ENCODE measurements around the gene JAM3. TPM values are rescaled to one million over a fixed set of nuclear protein-coding genes. Genes with fewer than 3 reads are reported as not detected.
A peak's percentile ranks its signal among the peaks of the same experiment; 100 is the strongest.
"Not testable (repeated sequence)": the region's sequence is repeated elsewhere in the genome, so short reads cannot be mapped to it uniquely, and the experiment has no call there.

The JAM3 gene
- total RNA-seq, 1 experiment from 2014 or later: 47.2 TPM

DNA sequence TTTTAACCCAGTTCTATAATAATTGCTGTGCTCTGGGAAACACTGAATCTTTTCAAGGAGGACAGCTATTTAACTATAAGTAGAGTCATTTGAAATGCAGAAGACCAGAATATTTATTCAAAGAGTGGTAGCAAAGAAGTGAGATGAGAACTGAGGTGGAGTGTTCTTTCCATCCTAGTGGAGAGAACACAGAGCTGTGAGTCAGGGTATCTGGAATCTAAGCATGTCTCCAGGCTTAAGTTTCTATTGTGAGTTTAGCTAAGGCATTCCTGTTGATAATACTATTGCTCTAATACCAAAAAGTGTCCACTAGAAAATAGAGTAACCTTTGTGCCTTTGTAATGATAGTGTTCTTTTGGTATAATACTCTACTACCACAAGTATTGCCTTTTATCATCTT lies 32.4 kb downstream of the JAM3 start:
- no peak for DNase-seq (ENCODE audit: low spot score)

GRCh38 chr11:134110252-134110815 lies 41.5 kb downstream of the JAM3 start:
- DNase-seq (ENCODE audit: low spot score): no peak

GRCh38 chr11:134113787-134114186 lies 44.9 kb downstream of the JAM3 start:
- not testable (repeated sequence) for DNase-seq (ENCODE audit: low spot score)

DNA sequence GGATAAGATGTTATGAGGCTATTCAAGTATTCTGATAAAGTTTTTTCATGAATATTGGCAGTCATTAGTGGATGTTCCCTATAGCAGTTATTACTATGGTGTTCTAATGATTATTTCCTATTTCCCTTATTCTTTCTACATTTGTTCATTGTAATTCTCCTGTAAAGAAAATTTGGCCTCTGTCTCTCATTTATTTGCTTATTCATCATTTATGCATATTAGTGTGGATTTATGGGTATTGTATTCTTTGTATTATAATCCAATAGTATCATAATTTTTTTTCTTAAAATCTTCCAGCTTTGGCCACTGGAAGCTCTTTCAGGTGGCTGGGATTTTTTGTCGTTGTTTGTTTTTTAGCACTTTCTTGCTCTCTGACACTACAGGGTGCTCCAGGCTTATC lies 47.3 kb downstream of the JAM3 start:
- no peak for DNase-seq (ENCODE audit: low spot score)

GRCh38 chr11:134118006-134118405 lies 49.1 kb downstream of the JAM3 start:
- DNase-seq (ENCODE audit: low spot score): no peak

DNA sequence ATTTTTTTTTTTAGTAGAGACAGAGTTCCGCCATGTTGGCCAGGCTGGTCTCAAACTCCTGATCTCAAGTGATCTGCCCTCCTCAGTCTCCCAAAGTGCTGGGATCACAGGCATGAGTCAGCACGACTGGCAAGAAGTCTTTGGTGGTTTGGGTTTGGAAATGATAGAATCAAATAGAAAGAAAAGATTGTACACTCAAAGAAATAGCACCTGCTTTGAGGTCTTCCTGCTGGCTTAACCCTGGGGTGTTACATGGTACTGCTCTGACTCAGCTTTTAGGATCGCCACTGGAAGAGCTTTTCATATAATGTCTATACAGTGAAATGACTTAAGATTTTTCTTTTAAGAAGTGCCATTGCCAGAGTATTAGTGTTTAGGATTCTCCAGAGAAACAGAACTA lies 50.2 kb downstream of the JAM3 start:
- DNase-seq (ENCODE audit: low spot score): peak; percentile 73

- DNase-seq (ENCODE audit: low spot score): peak; percentile 49
These were observed 51.4 kb downstream of the JAM3 start for GRCh38 chr11:134120143-134120850.

DNA sequence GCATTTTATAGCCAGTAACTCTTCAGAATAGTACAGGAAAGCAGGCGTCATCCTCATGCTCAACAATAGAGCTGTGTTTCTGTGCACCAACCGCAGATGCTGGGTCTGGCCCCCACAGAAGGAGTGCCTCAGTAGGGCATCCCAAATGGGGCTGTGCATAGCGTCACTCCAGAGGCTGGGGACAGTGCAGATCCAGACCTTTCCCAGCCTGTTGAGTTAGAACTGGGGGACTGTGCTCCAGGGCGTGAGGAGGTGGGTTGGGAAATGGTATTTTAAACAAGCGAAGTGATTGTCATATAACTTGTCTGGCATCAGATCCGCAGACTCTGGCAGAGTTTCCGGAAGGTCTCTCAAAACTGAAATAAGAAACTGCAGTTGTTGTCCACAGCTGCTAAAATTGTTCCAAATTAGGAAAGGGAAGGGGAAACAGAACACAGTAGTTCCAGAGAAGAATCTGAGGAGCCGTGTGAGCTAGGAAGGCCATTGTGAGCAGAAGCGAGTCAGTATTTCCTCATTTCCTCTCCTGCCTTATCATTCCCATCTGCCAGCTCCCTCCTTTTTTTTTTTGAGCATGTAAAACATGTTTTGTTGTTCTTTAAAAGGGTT lies 52.2 kb downstream of the JAM3 start:
- no peak for DNase-seq (ENCODE audit: low spot score)

DNA sequence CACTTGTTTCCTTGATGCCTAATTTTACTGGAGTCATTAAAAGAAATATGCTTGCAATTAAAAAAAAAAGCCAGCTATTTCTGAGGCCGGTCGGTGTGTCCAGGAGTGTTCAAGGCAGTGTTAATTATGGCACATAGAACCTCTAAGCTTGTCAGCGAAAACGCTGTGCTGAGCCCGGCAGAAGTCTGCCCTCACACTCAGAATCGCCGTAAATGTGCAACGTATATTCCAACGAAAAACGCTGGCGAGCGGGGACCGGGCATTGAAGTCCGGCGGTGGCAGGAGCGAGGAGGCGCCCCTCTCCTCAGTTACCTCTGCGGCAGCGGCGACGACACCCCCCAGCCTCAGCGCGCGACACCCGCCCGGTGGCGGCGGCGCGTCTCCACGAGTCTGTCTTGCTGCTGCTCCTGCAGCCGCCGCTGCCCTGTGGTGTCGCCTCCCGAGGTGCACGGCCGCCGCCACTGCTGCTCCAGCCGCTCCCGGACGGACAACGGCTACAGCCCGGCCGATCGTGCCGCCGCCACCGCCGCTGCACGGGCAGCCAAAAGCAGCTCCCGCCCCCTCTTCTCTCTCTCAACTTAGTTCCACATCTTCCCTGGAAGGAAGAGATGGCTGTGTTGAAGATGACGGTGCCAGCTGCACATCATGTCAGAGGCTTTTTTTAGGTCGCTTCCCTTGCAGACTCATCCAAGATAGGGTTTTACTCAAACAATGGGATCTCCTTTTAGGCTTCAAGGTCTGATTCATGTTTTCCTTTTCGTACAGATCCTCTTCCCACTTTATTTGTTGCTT lies 56.0 kb downstream of the JAM3 start:
- no peak for DNase-seq (ENCODE audit: low spot score)

DNA sequence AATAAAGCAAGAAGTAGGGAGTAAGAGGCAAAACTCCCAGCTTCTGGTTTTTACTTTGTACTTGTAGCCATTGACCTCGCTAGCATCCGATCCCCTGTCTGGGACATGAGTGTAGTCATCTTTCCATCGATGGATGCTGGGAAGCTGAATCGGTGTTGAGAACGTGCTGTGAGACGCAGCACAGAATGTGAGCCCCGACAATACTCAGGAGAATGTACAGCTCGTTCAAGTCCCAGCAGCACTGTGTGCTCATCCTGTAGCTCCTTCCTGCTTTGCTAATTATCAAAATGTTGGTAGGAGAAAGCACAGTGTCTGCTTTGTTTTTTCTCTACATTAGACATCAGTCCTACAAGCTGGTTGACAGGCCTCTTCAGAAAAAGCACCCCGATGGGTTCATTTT lies 56.6 kb downstream of the JAM3 start:
- no peak for DNase-seq (ENCODE audit: low spot score)

GRCh38 chr11:134126217-134126822 lies 57.4 kb downstream of the JAM3 start:
- DNase-seq (ENCODE audit: low spot score): peak; percentile 83

DNA sequence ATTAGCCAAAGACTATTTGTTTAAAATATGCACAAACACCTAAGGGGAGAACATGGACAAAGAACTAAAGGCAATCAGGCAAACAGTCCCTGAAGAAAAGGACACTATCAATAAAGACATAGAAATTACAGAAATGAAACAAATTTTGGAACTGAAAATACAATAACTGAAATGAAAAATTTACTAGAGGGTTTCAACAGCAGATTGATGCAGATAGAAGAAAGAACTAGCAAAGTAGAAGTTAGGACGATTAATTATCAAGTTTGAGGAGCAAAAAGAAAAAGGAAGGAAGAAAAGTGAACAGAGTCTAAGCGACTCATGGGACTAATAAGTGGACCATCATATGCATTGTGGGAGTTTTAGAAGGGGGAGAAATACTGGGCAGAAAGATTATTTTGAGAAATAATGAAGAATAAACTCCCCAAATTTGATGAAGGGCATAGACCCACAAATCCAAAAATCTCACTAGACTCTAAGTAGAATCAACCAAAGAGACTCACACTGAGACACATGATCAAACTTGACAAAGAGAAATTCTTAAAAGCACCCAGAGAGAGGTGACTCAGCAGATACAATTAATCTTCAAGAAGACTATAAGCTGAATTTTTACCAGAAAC lies 62.9 kb downstream of the JAM3 start:
- no peak for DNase-seq (ENCODE audit: low spot score)

DNA sequence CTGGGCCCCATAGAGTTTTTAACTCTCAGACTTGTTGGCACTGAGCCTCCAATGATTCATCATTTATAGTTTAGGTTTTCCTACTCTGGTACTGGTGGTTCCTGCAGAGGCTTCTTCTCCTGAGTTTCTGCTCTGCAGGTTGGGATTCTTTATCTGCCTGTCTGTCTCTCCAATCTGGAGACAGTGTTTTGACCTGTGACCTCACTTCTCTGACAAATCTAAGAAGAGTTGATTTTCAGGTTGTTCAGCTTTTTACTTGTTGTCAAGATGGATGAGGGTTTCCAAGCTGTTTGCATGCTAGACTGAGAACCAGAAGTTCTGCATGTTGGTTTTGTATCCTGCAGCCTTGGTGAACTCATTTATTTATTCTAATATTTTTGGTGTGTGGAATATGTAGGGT lies 63.9 kb downstream of the JAM3 start:
- no peak for DNase-seq (ENCODE audit: low spot score)

DNA sequence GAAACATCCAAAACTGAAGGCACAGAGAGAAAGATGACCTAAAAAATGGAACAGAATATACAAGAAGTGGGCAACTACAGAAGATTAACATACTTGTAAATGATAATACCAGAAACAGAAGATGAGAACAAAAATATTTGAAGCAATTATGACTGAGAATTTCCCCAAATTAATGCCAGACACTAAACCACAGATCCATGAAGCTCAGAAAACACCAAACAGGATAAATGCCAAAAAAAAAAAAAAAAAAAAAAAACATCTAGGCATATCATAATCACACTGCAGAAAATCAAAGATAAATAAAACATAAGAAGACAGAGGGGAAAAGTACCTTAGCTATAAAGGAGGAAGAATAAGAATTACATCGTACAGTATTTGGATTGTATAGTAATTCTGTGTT lies 65.3 kb downstream of the JAM3 start:
- no peak for DNase-seq (ENCODE audit: low spot score)

- no peak for DNase-seq (ENCODE audit: low spot score)
These were observed 69.5 kb downstream of the JAM3 start for GRCh38 chr11:134138376-134138775.

GRCh38 chr11:134139303-134139872 lies 70.5 kb downstream of the JAM3 start:
- no peak for DNase-seq (ENCODE audit: low spot score)

GRCh38 chr11:134139873-134140331 lies 71.0 kb downstream of the JAM3 start:
- DNase-seq (ENCODE audit: low spot score): peak; percentile 53

- DNase-seq (ENCODE audit: low spot score): no peak
These were observed 72.2 kb downstream of the JAM3 start for GRCh38 chr11:134140961-134141490.

DNA sequence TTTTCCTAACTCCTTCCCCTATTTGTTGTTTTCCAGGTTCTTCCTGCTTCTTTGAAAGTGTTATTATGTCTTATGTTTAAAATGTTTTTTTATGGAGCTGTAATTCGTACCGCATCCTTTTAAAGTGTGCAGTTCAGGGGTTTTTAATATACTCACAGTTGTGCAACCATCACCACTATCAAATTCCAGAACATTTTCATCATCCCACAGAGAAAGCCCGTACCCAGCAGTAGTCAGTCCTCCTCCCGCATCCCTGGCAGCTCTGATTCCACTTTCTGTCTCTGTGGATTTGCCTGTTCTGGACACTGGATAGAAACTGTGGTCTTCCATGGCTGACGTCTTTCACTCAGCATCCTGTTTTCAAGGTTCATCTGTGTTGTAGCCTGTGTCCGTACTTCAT lies 73.7 kb downstream of the JAM3 start:
- DNase-seq (ENCODE audit: low spot score): no peak

DNA sequence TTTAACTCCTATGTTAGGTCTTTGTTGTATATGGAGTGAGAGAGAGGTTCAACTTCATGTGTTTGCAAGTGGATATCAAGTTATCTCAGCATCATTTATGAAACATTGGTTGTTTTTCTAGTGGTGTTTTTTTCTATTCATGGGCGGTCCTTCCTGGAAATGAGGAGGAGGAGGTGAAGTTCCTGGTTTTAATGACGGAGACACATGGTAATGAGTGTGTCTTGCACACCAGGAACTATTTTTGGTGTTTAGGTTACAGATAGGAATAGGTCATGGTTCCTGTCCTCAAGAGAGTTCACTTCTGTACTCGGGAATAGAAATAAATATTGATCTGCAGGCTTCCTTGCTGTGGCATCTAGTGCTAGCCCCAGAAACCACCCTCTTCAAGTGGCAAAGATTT lies 74.9 kb downstream of the JAM3 start:
- DNase-seq (ENCODE audit: low spot score): no peak

- DNase-seq (ENCODE audit: low spot score): no peak
These were observed 75.9 kb downstream of the JAM3 start for GRCh38 chr11:134144744-134145143.

Measured in A172 (cell line).